Activated CD4-positive, alpha-beta T cell treated with anti-CD3 and anti-CD28 coated beads, Interleukin-2, amount 50 U/mL, for 16 hours (primary cell): Measurements from ENCODE around the gene FAM20A.
"Not testable (repeated sequence)": the region's sequence is repeated elsewhere in the genome, so short reads cannot be mapped to it uniquely, and the experiment has no call there.

ENCODE experiments used
- DNase-seq: peaks from one replicate; pipeline ENCODE4 v3.0.0-alpha.2; 2020

FAM20A gene

GRCh38 chr17:68518063-68518815 lies 82.9 kb downstream of the FAM20A start:
- no peak for DNase-seq

GRCh38 chr17:68517605-68518004 lies 83.6 kb downstream of the FAM20A start:
- not testable (repeated sequence) for DNase-seq

GRCh38 chr17:68516732-68517131 lies 84.4 kb downstream of the FAM20A start:
- no peak for DNase-seq

DNA sequence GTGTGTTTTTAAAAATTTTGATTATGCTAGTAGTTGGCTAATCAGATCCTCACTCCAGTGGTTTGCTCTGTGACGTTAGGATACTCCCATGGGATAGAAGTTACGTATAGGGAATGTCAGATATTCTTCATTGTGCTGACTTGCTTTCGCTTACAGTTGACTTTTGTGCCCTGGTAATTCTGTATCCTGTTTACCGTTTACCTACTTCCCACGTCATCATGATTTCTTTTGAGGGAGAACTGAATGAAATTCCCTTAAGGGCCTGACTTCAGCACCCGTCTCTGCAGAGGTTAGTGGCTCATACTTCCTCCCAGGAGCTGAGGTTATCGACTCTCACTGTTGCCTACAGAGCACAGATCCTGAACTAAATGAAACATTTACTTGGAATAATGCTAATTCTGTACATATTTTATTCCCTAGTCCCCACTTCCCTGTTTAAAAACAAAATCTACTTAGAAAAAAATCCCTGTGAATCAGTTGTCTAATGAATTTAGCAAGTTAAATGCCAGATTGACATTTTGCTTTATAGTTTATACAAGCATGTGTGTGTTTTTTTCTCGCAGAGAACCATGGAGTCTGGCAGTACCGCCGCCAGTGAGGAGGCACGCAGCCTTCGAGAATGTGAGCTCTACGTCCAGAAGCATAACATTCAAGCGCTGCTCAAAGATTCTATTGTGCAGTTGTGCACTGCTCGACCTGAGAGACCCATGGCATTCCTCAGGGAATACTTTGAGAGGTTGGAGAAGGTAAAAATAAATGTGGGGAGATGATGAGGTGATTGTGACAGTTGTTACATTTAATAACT lies 86.1 kb downstream of the FAM20A start:
- no peak for DNase-seq

- no peak for DNase-seq
Measured at GRCh38 chr17:68513932-68514331, 87.2 kb downstream of the FAM20A start.

DNA sequence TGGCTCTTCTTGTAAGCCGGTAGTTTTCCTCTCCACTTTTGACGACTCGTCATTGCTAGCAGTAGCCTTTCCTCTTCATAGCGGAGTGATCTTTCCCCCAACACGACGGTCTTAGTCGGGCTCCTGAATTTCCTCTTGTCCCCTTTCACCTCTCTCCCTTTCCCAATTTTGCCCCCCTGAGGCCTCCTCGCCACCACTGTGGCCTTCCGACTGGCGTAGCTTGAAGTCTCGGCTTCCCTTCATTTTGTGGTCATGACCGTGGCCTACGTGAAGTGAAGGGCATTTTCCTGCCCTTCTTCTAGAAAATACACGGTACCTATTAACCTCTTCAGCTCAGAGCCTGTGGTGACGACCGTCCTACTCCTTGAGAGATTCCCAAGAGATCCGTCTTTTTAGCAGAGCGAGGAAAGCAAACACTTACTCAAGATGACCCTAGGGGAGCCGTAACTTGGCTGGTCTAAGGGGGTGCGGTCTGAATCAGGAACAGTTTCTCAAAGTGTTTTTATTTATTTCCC lies 88.2 kb downstream of the FAM20A start:
- no peak for DNase-seq

DNA sequence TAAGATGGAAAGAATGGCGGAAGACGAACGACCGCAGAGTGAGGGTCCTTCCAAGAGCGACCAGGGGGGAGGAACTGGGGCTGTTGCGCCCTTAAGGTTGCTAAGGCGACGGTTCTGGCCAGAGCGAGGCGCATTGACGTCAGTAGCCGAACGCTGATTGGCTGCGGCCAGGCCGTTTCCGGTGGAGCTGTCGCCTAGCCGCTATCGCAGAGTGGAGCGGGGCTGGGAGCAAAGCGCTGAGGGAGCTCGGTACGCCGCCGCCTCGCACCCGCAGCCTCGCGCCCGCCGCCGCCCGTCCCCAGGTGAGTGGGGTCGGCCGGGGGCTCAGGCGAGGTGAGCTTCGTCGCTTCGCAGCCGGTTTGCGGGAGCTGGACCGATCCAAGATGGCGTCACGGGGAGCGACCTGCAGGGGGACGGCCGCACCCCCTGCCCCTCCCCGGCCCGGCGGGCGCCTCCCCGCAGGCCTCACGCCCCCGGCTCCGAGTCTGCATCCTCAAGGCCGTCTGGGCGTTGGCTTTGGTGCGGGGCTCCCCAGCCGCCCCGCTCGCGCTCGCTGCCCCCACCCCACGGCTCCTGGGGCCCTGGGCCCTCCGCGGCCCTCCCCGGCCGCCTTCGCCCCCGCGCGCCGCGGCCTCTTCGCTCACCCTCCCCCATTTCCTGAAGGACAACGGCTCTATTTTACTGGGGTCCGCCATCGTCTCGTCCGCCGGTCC lies 88.8 kb downstream of the FAM20A start, which contains the start of gene PRKAR1A:
Gene PRKAR1A, plus strand, starts transcription at position 184 of the 713 bp plus-strand sequence. CDS start 2,970 bp downstream, outside the sequence.
- DNase-seq: peak; percentile 93

- DNase-seq: peak; percentile 47
Measured at GRCh38 chr17:68511671-68512246, 89.4 kb downstream of the FAM20A start.

DNA sequence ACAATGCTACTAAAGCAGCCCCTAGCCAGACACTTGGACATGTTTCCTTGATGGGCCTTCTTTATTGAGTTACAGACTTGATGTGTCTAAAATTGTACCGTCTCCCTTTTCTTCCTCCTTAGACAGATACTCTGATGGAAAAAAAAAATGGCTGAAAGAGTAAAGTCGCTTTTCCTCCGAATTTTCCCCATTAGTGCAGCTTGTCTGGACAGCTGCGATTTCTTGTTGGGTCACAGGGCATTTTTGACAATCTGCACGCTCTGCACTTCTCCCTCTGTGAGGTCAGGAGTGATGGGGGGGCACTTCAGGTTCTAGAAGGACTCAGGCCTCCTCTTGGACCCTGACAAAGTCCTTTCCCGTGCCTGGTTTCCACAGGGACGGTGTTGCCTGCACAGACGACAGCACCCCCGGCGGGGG lies 89.9 kb downstream of the FAM20A start:
- no peak for DNase-seq

DNA sequence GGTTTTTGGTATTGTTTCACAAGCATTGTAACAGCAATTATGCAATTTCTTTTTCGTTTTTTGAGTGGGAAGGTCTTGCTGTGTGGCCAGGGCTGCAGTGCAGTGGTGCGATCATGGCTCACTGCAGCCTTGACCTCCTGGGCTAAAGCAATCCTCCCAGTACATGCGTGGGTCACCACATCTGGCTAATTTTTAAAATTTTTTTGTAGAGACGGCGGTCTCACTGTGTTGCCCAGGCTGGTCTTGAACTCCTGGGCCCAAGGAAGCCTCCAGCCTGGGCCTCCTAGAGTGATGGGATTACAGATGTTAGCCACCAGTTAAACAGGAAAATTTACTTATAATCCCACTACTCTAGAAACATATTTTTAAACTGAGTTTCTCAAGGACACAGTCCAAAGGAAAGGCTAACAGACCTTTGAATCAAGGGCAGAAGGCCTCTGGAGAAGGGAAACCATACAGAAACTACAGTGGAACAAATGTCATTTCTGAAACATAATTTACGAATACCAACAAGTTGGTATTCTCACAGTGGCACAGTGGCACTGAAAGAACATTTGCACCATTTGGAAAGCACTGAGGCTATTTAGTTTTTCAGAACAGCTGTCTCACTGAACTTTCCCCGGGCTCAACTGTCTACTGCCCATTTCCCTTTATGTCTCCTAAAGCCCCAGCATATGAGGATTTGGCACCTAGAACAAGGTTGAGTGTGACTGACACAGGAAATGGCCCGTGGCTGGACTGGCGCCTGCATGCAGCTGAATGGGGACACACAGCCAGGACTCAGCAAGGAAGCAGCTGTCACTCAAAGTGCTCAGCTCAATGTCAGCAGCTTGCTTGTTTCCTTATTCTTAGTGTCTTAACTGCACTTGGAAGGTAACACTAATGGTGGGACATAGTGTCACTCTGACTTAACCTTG lies 91.8 kb downstream of the FAM20A start:
- no peak for DNase-seq

GRCh38 chr17:68507576-68507975 lies 93.6 kb downstream of the FAM20A start:
- DNase-seq: no peak

- no peak for DNase-seq
Measured at GRCh38 chr17:68505951-68506350, 95.2 kb downstream of the FAM20A start.

DNA sequence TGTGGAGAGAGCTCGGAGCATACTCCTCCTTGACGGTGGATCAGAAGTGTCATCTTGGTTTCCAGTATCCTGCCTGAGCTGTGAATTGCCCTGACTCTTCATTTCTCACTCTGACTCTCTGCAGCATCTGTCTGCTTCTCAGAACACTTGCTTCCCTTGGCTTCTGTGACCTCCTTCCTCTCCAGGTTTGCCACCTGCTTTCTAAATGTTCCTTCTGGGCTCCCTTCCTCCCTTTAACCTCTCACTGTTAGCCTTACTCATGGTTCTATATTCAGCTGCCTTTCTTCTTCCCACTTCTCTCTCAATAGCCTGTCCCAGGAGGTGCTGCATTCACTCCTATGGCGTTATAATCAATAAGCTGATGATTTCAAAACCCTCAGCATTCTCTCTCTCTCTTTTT lies 100.1 kb downstream of the FAM20A start:
- DNase-seq: no peak

- no peak for DNase-seq
Measured at GRCh38 chr17:68499587-68499986, 101.6 kb downstream of the FAM20A start.

GRCh38 chr17:68498479-68499326 lies 102.5 kb downstream of the FAM20A start:
- no peak for DNase-seq

GRCh38 chr17:68497885-68498319 lies 103.3 kb downstream of the FAM20A start:
- DNase-seq: peak; percentile 68

- no peak for DNase-seq
Measured at GRCh38 chr17:68495081-68495480, 106.1 kb downstream of the FAM20A start.

GRCh38 chr17:68492394-68493054 lies 108.6 kb downstream of the FAM20A start:
- not testable (repeated sequence) for DNase-seq

DNA sequence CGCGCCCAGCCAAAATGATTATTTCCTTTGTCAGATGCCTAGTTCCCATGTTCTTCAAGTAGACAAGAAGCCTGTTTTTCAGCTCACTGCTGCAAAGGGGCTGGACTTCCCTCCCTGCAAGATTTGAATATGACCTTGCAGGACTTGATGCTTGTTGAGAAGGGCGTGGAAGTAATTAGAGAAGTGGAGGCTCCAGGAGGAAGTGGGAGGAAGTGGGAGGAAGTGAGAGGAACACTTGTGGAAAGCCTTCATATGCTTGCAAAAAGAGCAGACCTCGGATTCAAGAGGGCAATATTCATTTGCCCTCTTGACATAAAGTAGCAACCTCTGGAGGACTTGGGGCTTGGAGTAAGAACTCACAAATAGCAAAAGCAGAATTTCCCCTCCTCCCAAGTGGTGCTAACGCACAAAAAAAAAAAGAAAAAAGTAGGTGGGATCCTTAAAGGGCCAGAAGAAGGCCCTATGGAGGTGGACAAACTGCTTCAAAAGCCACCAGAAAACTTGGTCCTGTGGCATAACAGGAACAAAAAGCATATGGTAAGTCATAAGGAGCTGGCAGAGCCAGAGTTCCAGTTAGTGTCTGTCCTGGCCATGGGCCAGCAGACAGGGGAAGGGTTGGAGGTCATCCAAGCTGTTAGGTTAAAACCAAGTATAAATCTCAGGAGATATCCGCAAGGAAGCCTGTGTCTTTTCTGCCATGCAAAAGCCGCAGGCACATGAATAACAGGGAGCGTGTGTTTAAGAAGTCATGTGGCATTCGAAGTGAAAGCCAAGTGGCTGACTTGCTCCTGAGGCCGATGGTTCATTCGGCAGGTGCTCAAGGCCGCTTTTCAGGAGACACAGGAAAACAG lies 109.6 kb downstream of the FAM20A start:
- DNase-seq: no peak
